HG02870 (cell line): ENCODE results near the gene TTLL5.
"Not testable (repeated sequence)": the region's sequence is repeated elsewhere in the genome, so short reads cannot be mapped to it uniquely, and the experiment has no call there.

Experiments
- ATAC-seq: cut with Tn5 transposase; IDR thresholded peaks from one replicate; pipeline ENCODE4 v1.9.1; 2021; ENCODE audit warnings: mild to moderate bottlenecking, moderate library complexity; ENCODE audit not compliant: unreplicated experiment

TTLL5 gene

GRCh38 chr14:75831455-75831854 lies 170.4 kb downstream of the TTLL5 start:
- ATAC-seq, result no peak

GRCh38 chr14:75831952-75832351 lies 170.9 kb downstream of the TTLL5 start:
- no peak for ATAC-seq

- ATAC-seq, result no peak
These were observed 171.7 kb downstream of the TTLL5 start for GRCh38 chr14:75832621-75833297.

- ATAC-seq, result no peak
These were observed 172.4 kb downstream of the TTLL5 start for GRCh38 chr14:75833326-75834020.

- ATAC-seq, result no peak
These were observed 174.2 kb downstream of the TTLL5 start for GRCh38 chr14:75835156-75835725.

GRCh38 chr14:75835737-75836136 lies 174.7 kb downstream of the TTLL5 start:
- ATAC-seq, result no peak

- no peak for ATAC-seq
These were observed 176.2 kb downstream of the TTLL5 start for GRCh38 chr14:75837151-75837787.

GRCh38 chr14:75840911-75841310 lies 179.9 kb downstream of the TTLL5 start:
- ATAC-seq, result no peak

- no peak for ATAC-seq
These were observed 181.5 kb downstream of the TTLL5 start for GRCh38 chr14:75842551-75842950.

- no peak for ATAC-seq
These were observed 183.4 kb downstream of the TTLL5 start for GRCh38 chr14:75844486-75844885.

GRCh38 chr14:75845136-75845804 lies 184.2 kb downstream of the TTLL5 start:
- no peak for ATAC-seq

GRCh38 chr14:75846694-75847093 lies 185.6 kb downstream of the TTLL5 start:
- not testable (repeated sequence) for ATAC-seq

- no peak for ATAC-seq
These were observed 186.5 kb downstream of the TTLL5 start for GRCh38 chr14:75847584-75847983.

- no peak for ATAC-seq
These were observed 187.3 kb downstream of the TTLL5 start for GRCh38 chr14:75848167-75848913.

GRCh38 chr14:75849300-75849895 lies 188.4 kb downstream of the TTLL5 start:
- ATAC-seq, result no peak

- ATAC-seq, result no peak
These were observed 190.5 kb downstream of the TTLL5 start for GRCh38 chr14:75851574-75851866.

- no peak for ATAC-seq
These were observed 193.2 kb downstream of the TTLL5 start for GRCh38 chr14:75854111-75854799.

- ATAC-seq, result no peak
These were observed 196.2 kb downstream of the TTLL5 start for GRCh38 chr14:75857199-75857598.

GRCh38 chr14:75858362-75858761 lies 197.3 kb downstream of the TTLL5 start:
- no peak for ATAC-seq

GRCh38 chr14:75859746-75860145 lies 198.7 kb downstream of the TTLL5 start:
- no peak for ATAC-seq
